K562 (cell line): Measurements from ENCODE around the gene AMOTL1. TPM values are rescaled to one million over a fixed set of nuclear protein-coding genes. Genes with fewer than 3 reads are reported as not detected.

ENCODE experiments used
- BRCA1 ChIP-seq, 2 experiments: fragments of 450-650 bp in 1 of 2; sonication (generic) in 1 of 2; formaldehyde crosslinking in 1 of 2; IDR thresholded peaks; 2 replicates each; pipeline versions ENCODE4 v1.5.0 to v1.6.1; 2017 to 2020; ENCODE audit warnings: mild to moderate bottlenecking in 1 of 2, missing genetic modification reagents in 1 of 2
- CBX2 ChIP-seq: fragments of 200-600 bp; sonication (generic); IDR thresholded peaks from one replicate; pipeline ENCODE4 v1.6.1; 2012; ENCODE audit warnings: mild to moderate bottlenecking, low read length, inconsistent platforms; ENCODE audit not compliant: insufficient read depth, poor library complexity, severe bottlenecking
- JUND ChIP-seq, 2 experiments: IDR thresholded peaks; 2 replicates in 1 of 2; 3 replicates in 1 of 2; pipeline ENCODE4 v1.6.1; 2011; ENCODE audit warnings: borderline replicate concordance in 2 of 2, low read depth in 2 of 2, low read length in 2 of 2, improper control_type of control experiment in 1 of 2, missing biosample characterization in 1 of 2, missing genetic modification characterization in 1 of 2, missing genetic modification reagents in 1 of 2
- KLF16 ChIP-seq: IDR thresholded peaks from 2 replicates; pipeline ENCODE4 v1.6.1; 2016; ENCODE audit warnings: antibody characterized with exemption
- MAFG ChIP-seq: fragments of 450-650 bp; conservative IDR thresholded peaks from 2 replicates; pipeline ENCODE4 v1.6.1; 2016; ENCODE audit warnings: missing genetic modification characterization, missing compliant biosample characterization
- MTA2 ChIP-seq: fragments of 450-650 bp; IDR thresholded peaks from 2 replicates; pipeline ENCODE4 v1.6.1; 2016; ENCODE audit warnings: low read depth
- NCOA4 ChIP-seq: fragments of 450-650 bp; IDR thresholded peaks from 2 replicates; pipeline ENCODE4 v1.6.1; 2018; ENCODE audit warnings: mild to moderate bottlenecking; ENCODE audit not compliant: partially characterized antibody
- NRF1 ChIP-seq, 2 experiments: fragments of 450-650 bp; IDR thresholded peaks in 1 of 2; conservative IDR thresholded peaks in 1 of 2; 2 replicates each; pipeline ENCODE4 v1.6.1; 2014; ENCODE audit warnings: mild to moderate bottlenecking in 2 of 2
- SMAD3 ChIP-seq: fragments of 450-650 bp; formaldehyde crosslinking; conservative IDR thresholded peaks from 2 replicates; pipeline ENCODE4 v1.4.0; 2020; ENCODE audit warnings: mild to moderate bottlenecking
- SRSF3 ChIP-seq: fragments of 200-400 bp; formaldehyde crosslinking; IDR thresholded peaks from 2 replicates; pipeline ENCODE4 v1.6.1; 2016; ENCODE audit warnings: mild to moderate bottlenecking, low read length, moderate library complexity; ENCODE audit not compliant: insufficient read depth
- polyA plus RNA-seq, 8 experiments: library from polyadenylated mRNA; depleted of rRNA in 4 of 8; stranded (reverse) in 5 of 8; unstranded in 3 of 8; fragments of >200 nt; fragmentation: Nextera tagmentation in 2 of 8; fragmentation: Illumina TruSeq in 1 of 8; extraction: Ambion mirVana in 2 of 8; extraction: Trizol in 1 of 8; gene quantifications; 2 replicates each; pipeline versions ENCODE4 v1.2.1 to v1.2.3, GENCODE V29; 2011 to 2014; ENCODE audit warnings: inconsistent platforms in 1 of 8, missing spikeins in 1 of 8
- total RNA-seq, 7 experiments: library from RNA; depleted of rRNA in 6 of 7; stranded (reverse); fragments of >200 nt in 6 of 7; fragmentation: Illumina TruSeq in 2 of 7; extraction: Trizol in 2 of 7; gene quantifications; 2 replicates each; pipeline versions ENCODE4 v1.2.1 to v1.2.3, GENCODE V29; 2011 to 2021; ENCODE audit warnings: low replicate concordance in 1 of 7
- TF ChIP-seq, protein P1 (sequence below), 2 experiments: fragments of 150-350 bp in 1 of 2; IDR thresholded peaks; 2 replicates each; pipeline ENCODE4 v1.6.1; 2012 to 2016; ENCODE audit warnings: low read depth in 2 of 2, low read length in 2 of 2, mild to moderate bottlenecking in 1 of 2, moderate library complexity in 1 of 2
- TF ChIP-seq, protein P2 (sequence below): fragments of 450-650 bp; formaldehyde crosslinking; IDR thresholded peaks from 2 replicates; pipeline ENCODE4 v1.4.0; 2020; ENCODE audit warnings: mild to moderate bottlenecking
- TF ChIP-seq, protein P3 (sequence below), 2 experiments: fragments of 450-650 bp in 1 of 2; sonication (generic) in 1 of 2; formaldehyde crosslinking in 1 of 2; IDR thresholded peaks in 1 of 2; conservative IDR thresholded peaks in 1 of 2; 2 replicates each; pipeline versions ENCODE4 v1.6.1 to v1.8.1; 2016 to 2023; ENCODE audit warnings: mild to moderate bottlenecking in 2 of 2, moderate library complexity in 2 of 2, inconsistent platforms in 1 of 2, missing genetic modification reagents in 1 of 2
- TF ChIP-seq, protein P4 (sequence below): IDR thresholded peaks from 2 replicates; pipeline ENCODE4 v1.6.1; 2014; ENCODE audit warnings: antibody characterized with exemption

AMOTL1 gene
- total and polyA plus RNA-seq, 9 of the 15 experiments (the other 6 are each of a cell fraction or from before 2014, with no cell fraction given), result 4.0 to 35.4 (median 14.0) TPM

DNA sequence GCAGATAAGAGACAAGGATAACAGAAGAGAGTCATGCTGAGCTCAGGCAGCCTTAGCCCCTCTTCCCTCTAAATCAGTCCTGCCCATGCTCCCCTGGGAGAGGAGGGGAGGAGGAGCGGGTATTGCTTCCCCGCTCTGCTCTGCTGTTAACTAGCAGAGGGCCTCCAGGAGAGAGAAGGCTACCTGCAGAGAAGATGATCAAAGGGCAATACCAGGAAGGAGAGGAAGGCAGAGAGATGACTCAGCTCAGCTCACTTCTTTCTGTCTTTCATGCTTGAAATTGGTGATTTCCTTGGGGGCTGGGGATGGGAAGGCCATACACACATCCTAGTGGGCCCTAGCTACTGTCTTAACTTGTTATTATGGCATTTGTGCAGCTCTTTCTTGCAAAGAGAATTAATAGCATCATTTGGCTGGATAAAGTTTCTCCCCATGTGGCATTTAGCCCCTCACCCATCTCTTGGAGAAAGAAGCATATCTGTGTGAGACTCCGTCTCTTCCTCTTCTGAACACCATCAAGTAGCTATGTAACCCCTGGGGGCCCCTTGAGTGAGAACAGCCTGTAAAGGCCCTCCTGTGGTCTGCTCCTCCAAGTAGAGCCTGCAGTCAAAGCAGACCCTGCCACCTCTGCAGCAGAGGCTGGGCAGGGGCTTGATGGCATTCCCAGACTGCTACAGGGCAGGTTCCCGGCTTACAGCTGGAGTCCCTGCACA is 33.4 kb upstream of the AMOTL1 start (continued):
- TF ChIP-seq, protein P1, sequence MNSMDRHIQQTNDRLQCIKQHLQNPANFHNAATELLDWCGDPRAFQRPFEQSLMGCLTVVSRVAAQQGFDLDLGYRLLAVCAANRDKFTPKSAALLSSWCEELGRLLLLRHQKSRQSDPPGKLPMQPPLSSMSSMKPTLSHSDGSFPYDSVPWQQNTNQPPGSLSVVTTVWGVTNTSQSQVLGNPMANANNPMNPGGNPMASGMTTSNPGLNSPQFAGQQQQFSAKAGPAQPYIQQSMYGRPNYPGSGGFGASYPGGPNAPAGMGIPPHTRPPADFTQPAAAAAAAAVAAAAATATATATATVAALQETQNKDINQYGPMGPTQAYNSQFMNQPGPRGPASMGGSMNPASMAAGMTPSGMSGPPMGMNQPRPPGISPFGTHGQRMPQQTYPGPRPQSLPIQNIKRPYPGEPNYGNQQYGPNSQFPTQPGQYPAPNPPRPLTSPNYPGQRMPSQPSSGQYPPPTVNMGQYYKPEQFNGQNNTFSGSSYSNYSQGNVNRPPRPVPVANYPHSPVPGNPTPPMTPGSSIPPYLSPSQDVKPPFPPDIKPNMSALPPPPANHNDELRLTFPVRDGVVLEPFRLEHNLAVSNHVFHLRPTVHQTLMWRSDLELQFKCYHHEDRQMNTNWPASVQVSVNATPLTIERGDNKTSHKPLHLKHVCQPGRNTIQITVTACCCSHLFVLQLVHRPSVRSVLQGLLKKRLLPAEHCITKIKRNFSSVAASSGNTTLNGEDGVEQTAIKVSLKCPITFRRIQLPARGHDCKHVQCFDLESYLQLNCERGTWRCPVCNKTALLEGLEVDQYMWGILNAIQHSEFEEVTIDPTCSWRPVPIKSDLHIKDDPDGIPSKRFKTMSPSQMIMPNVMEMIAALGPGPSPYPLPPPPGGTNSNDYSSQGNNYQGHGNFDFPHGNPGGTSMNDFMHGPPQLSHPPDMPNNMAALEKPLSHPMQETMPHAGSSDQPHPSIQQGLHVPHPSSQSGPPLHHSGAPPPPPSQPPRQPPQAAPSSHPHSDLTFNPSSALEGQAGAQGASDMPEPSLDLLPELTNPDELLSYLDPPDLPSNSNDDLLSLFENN (IDR thresholded peaks at IDR 0.05; ENCODE audit: low read depth in 2 of 2, low read length in 2 of 2), result no peak
- TF ChIP-seq SMAD3 (CRISPR knock-in tag), result no peak
- no peak for TF ChIP-seq SRSF3
- TF ChIP-seq MAFG, result 0 out of 2 replicates have a peak, but pooled peaks have one; percentile 8
- TF ChIP-seq, protein P2, sequence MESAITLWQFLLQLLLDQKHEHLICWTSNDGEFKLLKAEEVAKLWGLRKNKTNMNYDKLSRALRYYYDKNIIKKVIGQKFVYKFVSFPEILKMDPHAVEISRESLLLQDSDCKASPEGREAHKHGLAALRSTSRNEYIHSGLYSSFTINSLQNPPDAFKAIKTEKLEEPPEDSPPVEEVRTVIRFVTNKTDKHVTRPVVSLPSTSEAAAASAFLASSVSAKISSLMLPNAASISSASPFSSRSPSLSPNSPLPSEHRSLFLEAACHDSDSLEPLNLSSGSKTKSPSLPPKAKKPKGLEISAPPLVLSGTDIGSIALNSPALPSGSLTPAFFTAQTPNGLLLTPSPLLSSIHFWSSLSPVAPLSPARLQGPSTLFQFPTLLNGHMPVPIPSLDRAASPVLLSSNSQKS (CRISPR knock-in tag), result no peak
- TF ChIP-seq MTA2, result no peak
- TF ChIP-seq, protein P3, sequence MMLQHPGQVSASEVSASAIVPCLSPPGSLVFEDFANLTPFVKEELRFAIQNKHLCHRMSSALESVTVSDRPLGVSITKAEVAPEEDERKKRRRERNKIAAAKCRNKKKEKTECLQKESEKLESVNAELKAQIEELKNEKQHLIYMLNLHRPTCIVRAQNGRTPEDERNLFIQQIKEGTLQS (IDR thresholded peaks at IDR 0.05), result peak; percentile 48; the same call in 1 of the 2 replicates
- TF ChIP-seq, protein P3 (CRISPR knock-in tag; conservative IDR thresholded peaks at IDR 0.05), result no peak
- TF ChIP-seq NRF1 (conservative IDR thresholded peaks at IDR 0.05 in 1 of 2, IDR thresholded peaks at IDR 0.05 in 1 of 2), result peak; percentile 33 to 45; a peak in 2 of 4 replicates
- no peak for TF ChIP-seq KLF16
- TF ChIP-seq JUND (IDR thresholded peaks at IDR 0.05; ENCODE audit: borderline replicate concordance, low read depth, low read length), result peak; percentile 19; the same call in 1 of the 2 replicates
- peak; percentile 22; the same call in 1 of the 3 replicates for TF ChIP-seq JUND (tag; IDR thresholded peaks at IDR 0.05; ENCODE audit: borderline replicate concordance, low read depth, low read length)
- TF ChIP-seq CBX2, result no peak
- no peak for TF ChIP-seq BRCA1 (IDR thresholded peaks at IDR 0.05)
- TF ChIP-seq BRCA1 (CRISPR knock-in tag; IDR thresholded peaks at IDR 0.05), result no peak
- TF ChIP-seq, protein P4, sequence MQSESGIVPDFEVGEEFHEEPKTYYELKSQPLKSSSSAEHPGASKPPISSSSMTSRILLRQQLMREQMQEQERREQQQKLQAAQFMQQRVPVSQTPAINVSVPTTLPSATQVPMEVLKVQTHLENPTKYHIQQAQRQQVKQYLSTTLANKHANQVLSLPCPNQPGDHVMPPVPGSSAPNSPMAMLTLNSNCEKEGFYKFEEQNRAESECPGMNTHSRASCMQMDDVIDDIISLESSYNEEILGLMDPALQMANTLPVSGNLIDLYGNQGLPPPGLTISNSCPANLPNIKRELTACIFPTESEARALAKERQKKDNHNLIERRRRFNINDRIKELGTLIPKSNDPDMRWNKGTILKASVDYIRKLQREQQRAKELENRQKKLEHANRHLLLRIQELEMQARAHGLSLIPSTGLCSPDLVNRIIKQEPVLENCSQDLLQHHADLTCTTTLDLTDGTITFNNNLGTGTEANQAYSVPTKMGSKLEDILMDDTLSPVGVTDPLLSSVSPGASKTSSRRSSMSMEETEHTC, result no peak
- no peak for TF ChIP-seq NCOA4
- TF ChIP-seq, all 486 proteins: peak for 19
